Esophagus (tissue), 2 donors: ENCODE results near the gene MXD3. TPM values are rescaled to one million over a fixed set of nuclear protein-coding genes. Genes with fewer than 3 reads are reported as not detected.

Source experiments
- H3K27ac ChIP-seq, 2 donors: one replicate each; pipeline ENCODE4 v1.5.1; 2013; ENCODE audit warnings: low read depth in 2 of 2, mild to moderate bottlenecking in 2 of 2, inconsistent platforms in 1 of 2, low read length in 1 of 2, moderate library complexity in 1 of 2
- H3K27me3 ChIP-seq, 2 donors: one replicate each; pipeline ENCODE4 v1.6.1; 2013; ENCODE audit warnings: low read length in 2 of 2, control low read depth in 1 of 2, mild to moderate bottlenecking in 1 of 2; ENCODE audit not compliant: insufficient read depth in 2 of 2, control insufficient read depth in 1 of 2
- H3K36me3 ChIP-seq, 2 donors: one replicate each; pipeline ENCODE4 v1.6.1; 2013; ENCODE audit warnings: low read length in 1 of 2; ENCODE audit not compliant: control insufficient read depth in 2 of 2, insufficient read depth in 2 of 2
- H3K4me1 ChIP-seq, 2 donors: one replicate each; pipeline ENCODE4 v1.6.1; 2013; ENCODE audit warnings: low read length in 1 of 2; ENCODE audit not compliant: control insufficient read depth in 2 of 2, insufficient read depth in 2 of 2
- H3K4me3 ChIP-seq, 2 donors: one replicate each; pipeline ENCODE4 v1.5.1; 2013; ENCODE audit warnings: low read length in 2 of 2, mild to moderate bottlenecking in 2 of 2, low read depth in 1 of 2, moderate library complexity in 1 of 2
- H3K9me3 ChIP-seq, 2 donors: one replicate each; pipeline ENCODE4 v1.6.1; 2013; ENCODE audit warnings: mild to moderate bottlenecking in 2 of 2, low read depth in 1 of 2, low read length in 1 of 2, moderate library complexity in 1 of 2; ENCODE audit not compliant: control insufficient read depth in 2 of 2, insufficient read depth in 1 of 2
- WGBS, 2 donors: extraction: QIAGEN DNeasy Blood & Tissue Kit; methylation state at CpG; one replicate each; pipeline ENCODE4 v1.1.7; 2013; 5-methylcytosine and 5-hydroxymethylcytosine counted together
- polyA plus RNA-seq, 2 donors: library from polyadenylated mRNA; stranded (reverse); fragments of 200-250 nt; gene quantifications; one replicate each; pipeline ENCODE4 v1.2.3, GENCODE V29; 2013
- donor health status: healthy with polysubstance abuse.
- donor health status: Bipolar disorder and iron deficiency.

The MXD3 gene
- polyA plus RNA-seq, 2 donors: 14.4 to 32.3 TPM

DNA sequence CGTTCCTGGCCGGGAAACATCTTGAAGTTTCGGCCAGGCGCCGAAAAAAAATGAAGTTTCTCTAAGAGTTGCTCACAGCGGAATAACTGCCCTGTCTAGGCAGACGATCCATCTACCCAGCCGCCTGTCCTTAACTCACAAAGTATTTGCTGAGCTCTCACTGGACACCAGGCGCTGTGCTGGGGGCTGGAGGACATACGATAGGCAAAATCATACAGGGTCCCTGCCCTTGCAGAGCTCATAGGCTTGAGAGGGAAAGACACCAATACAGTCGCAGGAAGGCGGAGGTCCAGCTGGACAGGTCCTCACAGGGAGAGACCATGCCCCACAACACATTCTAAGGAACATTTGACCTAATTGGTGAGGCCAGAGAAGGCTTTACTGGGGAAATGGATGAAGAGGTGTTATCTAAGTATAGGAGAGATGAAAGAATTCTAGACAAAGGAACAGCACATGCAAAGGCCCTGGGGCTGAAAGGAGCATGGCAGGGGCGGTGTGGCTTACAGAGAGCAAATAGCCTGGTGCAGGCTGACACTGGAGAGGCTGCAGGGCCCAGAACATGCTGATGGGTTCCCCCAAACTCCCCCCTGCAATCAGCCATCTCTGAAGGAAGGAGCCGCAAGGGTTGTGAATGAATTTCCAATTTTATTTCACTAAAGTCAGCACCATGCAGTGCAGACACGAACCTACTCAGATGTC, 2.0 kb upstream of the MXD3 start:
- H3K9me3 ChIP-seq: peaks cover 0 to 3% of the 10 kb centered on the region in 2 donors
- H3K4me1 ChIP-seq: peaks cover 14 to 15% of the 10 kb centered on the region in 2 donors
- peaks cover 0 to 4% of the 10 kb centered on the region in 2 donors for H3K36me3 ChIP-seq
- H3K4me3 ChIP-seq: no peak overlapping the region
- H3K27ac ChIP-seq: no peak overlapping the region
- no peaks in the 10 kb centered on the region for H3K27me3 ChIP-seq
- WGBS, 2 donors: 92 to 94% methylated on average over 15 of the region's 15 CpGs

DNA sequence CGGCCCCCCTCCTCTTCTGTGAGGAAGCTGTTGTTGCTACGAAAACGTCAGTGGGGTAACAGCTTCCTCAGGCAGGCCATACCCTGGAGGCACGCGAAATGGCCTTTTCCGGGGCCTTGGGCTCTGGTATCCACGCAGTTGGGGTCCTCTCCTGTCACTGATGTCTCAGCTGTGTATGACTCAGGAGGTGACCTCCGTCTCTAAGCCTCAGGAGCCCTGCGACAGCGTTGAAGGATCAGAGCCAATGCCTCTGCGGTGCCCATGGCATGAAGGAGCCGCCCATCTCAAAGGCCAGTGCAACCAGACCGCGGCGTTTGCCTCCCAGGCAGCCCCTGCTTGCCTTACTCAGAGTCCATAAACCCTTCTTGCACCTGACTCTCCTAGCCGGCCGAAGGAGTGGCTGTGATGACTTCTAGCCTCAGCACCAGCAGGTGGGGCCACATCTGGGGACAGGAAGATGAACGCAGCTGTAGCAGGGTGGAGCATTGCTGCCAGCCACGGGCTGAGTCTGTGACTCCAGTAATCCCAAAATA, 1.0 kb upstream of the MXD3 start:
- WGBS, 2 donors: 4 to 12% methylated on average over 19 of the region's 19 CpGs
- H3K4me1 ChIP-seq: peaks cover 14 to 15% of the 10 kb centered on the region in 2 donors
- H3K4me3 ChIP-seq: no peak overlapping the region
- H3K9me3 ChIP-seq: peaks cover 0 to 3% of the 10 kb centered on the region in 2 donors
- H3K36me3 ChIP-seq: peaks cover 0 to 5% of the 10 kb centered on the region in 2 donors
- H3K27me3 ChIP-seq: no peaks in the 10 kb centered on the region
- peak overlapping the region in 1 of 2 donors; percentile 66 for H3K27ac ChIP-seq

- Histone ChIP-seq H3K36me3 (peaks cover 0 to 11% of the 10 kb centered on the region in 2 donors), H3K9me3 (peaks cover 0 to 3% of the 10 kb centered on the region in 2 donors), H3K4me3 (peak overlapping the region; percentile 46), H3K4me1 (peaks cover 14 to 15% of the 10 kb centered on the region in 2 donors), H3K27ac (no peak overlapping the region), H3K27me3 (no peaks in the 10 kb centered on the region)
- WGBS, 2 donors: 3% methylated on average over 19 to 23 of the region's 23 CpGs
Observed at GRCh38 chr5:177311392-177311722, 341 bp downstream of the MXD3 start.

DNA sequence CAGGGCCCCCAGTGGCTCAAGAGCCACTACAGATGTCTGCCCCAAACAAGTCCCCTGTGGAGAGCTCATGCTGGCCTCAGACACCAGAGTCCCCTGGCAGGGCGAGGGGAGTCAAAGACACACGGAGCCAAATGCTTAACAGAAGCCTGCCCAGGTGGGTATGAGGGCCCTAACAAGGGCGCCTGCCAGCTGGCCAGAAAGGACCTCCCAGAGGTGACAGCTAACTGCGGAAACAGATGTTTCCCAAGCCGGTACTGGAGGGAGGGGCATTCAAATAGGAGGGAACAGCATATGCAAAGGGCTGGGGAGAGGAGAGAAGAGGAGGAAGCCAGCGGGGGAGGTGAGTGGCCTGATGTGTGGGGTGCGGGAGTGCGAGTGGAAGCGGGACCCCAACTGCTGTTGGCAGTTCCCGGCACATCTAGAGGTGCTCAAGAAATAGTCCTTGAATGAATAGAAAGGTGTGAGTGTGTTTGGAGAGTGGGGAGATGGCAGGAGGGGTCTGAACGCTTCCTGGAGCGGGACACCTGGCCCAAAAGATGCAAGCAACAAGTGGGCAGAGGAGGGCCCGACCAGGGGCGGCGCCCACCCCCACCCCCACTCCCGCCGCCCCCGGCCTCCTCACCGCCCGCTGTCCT, 824 bp downstream of the MXD3 start:
- H3K27me3 ChIP-seq: no peaks in the 10 kb centered on the region
- H3K4me1 ChIP-seq: peaks cover 14 to 15% of the 10 kb centered on the region in 2 donors
- 15 to 16% methylated on average over 20 of the region's 20 CpGs for WGBS, 2 donors
- peaks cover 0 to 11% of the 10 kb centered on the region in 2 donors for H3K36me3 ChIP-seq
- H3K4me3 ChIP-seq: peak overlapping the region; percentile 46
- peaks cover 0 to 3% of the 10 kb centered on the region in 2 donors for H3K9me3 ChIP-seq
- no peak overlapping the region for H3K27ac ChIP-seq

DNA sequence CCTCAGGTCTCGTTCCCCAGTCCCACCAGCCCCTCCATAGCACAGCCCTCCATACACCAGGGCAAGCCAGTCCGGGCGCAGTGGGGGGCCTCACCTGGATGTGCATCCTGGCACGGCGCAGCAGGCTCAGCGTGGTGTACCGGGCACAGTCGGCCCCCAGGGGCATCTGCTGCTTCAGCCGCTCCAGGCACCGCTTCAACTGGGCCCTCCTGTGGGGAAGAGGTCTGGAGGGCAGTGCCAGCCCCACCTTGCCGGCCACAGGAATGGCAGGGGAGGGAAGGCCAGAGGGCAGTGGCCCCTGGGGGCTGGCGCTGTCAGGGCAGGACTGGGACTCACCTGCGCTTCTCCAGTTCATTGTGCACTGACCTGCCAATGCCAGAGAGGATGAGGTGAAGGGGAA, 1.4 kb downstream of the MXD3 start:
- Histone ChIP-seq H3K4me1 (peaks cover 14 to 15% of the 10 kb centered on the region in 2 donors), H3K4me3 (no peak overlapping the region), H3K9me3 (peaks cover 0 to 3% of the 10 kb centered on the region in 2 donors), H3K27me3 (no peaks in the 10 kb centered on the region), H3K27ac (no peak overlapping the region), H3K36me3 (peaks cover 0 to 13% of the 10 kb centered on the region in 2 donors)
- WGBS, 2 donors: 85 to 89% methylated on average over 13 of the region's 13 CpGs

DNA sequence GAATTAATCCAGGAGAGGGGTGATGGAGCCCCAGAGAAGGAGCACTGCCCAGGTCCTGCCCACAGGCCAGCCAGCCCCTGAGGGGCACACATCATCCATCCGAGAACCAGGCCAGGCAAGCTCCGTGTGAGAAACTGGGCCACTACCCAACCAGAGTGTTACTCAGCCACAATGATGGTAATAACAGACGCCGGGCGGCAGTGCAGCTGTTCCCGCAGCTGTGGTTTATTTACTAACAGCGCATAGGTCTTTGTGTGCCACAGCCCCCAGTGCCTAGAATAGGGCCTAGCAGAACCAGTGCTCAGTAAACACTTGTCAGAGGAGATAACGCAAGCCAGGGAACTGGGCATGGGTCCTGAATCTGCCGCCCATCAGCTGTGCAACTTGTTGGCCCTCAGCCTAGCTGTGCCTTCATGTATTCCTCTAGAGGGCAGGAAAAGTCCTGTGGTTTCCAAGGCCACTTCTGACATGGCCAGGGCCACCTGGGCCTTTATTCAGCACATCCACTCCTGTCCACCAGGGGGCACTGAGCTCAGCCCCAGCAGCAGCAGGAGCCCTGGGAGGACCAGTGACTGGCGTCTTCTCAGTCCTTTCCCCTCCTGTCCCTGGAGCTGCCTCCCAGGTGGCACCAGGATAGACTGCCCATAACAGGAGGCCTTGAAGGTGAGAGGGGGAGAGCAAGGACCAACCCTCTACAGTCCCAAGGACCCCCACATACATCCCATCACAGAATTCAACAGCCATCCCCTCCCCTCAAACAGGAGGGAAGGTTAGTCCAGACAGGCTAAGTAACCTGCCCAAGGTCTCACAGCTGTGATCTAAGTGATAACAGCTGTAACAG, 2.1 kb downstream of the MXD3 start:
- 48 to 60% methylated on average over 10 of the region's 10 CpGs for WGBS, 2 donors
- H3K4me1 ChIP-seq: peaks cover 14 to 15% of the 10 kb centered on the region in 2 donors
- no peak overlapping the region for H3K4me3 ChIP-seq
- H3K36me3 ChIP-seq: peaks cover 0 to 11% of the 10 kb centered on the region in 2 donors
- H3K27ac ChIP-seq: no peak overlapping the region
- no peaks in the 10 kb centered on the region for H3K9me3 ChIP-seq
- no peaks in the 10 kb centered on the region for H3K27me3 ChIP-seq

GRCh38 chr5:177308740-177309139, 3.0 kb downstream of the MXD3 start:
- Histone ChIP-seq H3K4me3 (no peak overlapping the region), H3K27ac (peak overlapping the region in 1 of 2 donors; percentile 13), H3K4me1 (peaks cover 14 to 15% of the 10 kb centered on the region in 2 donors), H3K36me3 (peaks cover 0 to 11% of the 10 kb centered on the region in 2 donors), H3K27me3 (no peaks in the 10 kb centered on the region), H3K9me3 (no peaks in the 10 kb centered on the region)
- 87 to 88% methylated on average over 11 of the region's 11 CpGs for WGBS, 2 donors

DNA sequence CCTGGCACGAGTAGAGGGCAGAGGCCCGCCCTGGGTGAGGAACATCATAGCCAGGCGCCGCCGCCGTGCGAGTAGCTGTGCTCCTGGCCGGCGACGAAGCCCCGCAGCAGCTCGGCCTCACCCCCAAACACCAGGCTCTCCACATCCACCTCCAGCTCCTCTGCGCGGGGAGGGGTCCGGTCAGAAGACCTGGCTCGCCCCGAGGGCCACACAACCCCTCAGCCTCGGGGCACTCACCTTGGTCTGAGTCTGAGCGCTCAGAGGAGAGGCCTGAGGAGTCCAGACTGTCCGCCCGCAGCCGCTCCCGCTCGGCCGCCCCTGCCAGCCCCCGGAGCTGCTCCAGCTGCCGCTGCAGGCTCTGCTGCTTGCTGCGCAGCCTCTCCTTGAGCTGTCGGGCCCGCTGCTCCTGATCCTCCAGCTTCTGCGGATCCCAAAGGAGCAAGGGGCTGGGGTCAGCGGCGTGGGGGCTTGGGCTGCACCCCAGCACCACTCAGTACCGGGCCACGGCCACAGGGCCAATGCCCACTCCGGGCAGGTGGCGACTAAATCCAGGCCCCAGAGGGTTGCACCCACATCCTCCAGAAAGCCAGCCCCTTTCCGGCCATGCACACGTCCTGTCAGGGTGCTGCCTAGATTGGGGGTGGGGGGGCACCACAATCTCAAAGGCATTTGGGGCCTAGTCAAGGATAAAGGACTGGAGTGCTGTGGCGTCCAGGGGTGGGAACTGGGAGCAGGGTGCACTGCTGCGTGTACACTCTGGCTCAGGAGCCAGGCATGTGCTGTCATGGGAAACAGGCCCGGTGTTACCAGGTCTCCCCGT, 3.9 kb downstream of the MXD3 start:
- Histone ChIP-seq H3K27me3 (no peaks in the 10 kb centered on the region), H3K27ac (peak overlapping the region in 1 of 2 donors; percentile 14), H3K36me3 (peaks cover 0 to 11% of the 10 kb centered on the region in 2 donors), H3K4me1 (peaks cover 12 to 14% of the 10 kb centered on the region in 2 donors), H3K9me3 (no peaks in the 10 kb centered on the region), H3K4me3 (no peak overlapping the region)
- WGBS, 2 donors: 82 to 84% methylated on average over 43 of the region's 43 CpGs
